IPS-15b (cell line): ENCODE measurements around the gene HSPBAP1.
"Not testable (repeated sequence)": the region's sequence is repeated elsewhere in the genome, so short reads cannot be mapped to it uniquely, and the experiment has no call there.

ENCODE experiments used
- H3K27me3 ChIP-seq: one replicate; pipeline ENCODE4 v1.6.1; 2013; ENCODE audit warnings: low read length; ENCODE audit not compliant: control insufficient read depth, insufficient read depth
- H3K36me3 ChIP-seq: one replicate; pipeline ENCODE4 v1.6.1; 2013; ENCODE audit warnings: low read length; ENCODE audit not compliant: control insufficient read depth, insufficient read depth
- H3K4me1 ChIP-seq: one replicate; pipeline ENCODE4 v1.6.1; 2013; ENCODE audit warnings: mild to moderate bottlenecking, low read length; ENCODE audit not compliant: control insufficient read depth, insufficient read depth
- H3K4me3 ChIP-seq: one replicate; pipeline ENCODE4 v1.5.1; 2013; ENCODE audit warnings: low read depth, low read length
- H3K9ac ChIP-seq: one replicate; pipeline ENCODE4 v1.6.1; 2013; ENCODE audit warnings: low read depth, mild to moderate bottlenecking, low read length
- H3K9me3 ChIP-seq: one replicate; pipeline ENCODE4 v1.6.1; 2013; ENCODE audit warnings: mild to moderate bottlenecking, low read length; ENCODE audit not compliant: control insufficient read depth, insufficient read depth

HSPBAP1 gene

GRCh38 chr3:122758877-122759560 lies 34.6 kb downstream of the HSPBAP1 start:
- Histone ChIP-seq H3K4me3 (no peak overlapping the region), H3K27me3 (no peaks in the 10 kb centered on the region), H3K9ac (no peak overlapping the region), H3K4me1 (peaks cover 8% of the 10 kb centered on the region), H3K9me3 (no peaks in the 10 kb centered on the region), H3K36me3 (no peaks in the 10 kb centered on the region)

DNA sequence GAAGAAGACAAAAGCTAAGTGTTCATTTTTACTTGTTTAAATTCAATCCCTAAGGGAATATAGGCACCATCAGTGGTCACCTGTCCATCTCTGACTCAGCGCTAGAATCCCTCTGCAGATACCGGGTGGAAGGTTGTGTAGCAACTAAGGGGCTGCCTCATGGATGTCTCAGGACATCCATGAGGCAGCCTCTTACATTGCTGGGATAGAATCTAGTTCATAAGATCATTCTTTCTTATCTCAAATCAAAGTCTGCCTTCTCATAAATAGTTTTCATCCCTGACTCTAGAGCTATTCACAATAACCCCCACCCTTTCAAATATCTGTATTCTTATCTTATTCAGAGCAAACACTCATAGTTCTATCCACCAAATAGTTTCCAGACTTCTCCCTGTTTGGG lies 38.1 kb downstream of the HSPBAP1 start:
- Histone ChIP-seq H3K9me3 (no peaks in the 10 kb centered on the region), H3K9ac (no peak overlapping the region), H3K27me3 (no peaks in the 10 kb centered on the region), H3K4me1 (peaks cover under 1% of the 10 kb centered on the region), H3K4me3 (no peak overlapping the region), H3K36me3 (no peaks in the 10 kb centered on the region)

GRCh38 chr3:122754929-122755328 lies 38.7 kb downstream of the HSPBAP1 start:
- Histone ChIP-seq H3K27me3 (no peaks in the 10 kb centered on the region), H3K4me1 (no peaks in the 10 kb centered on the region), H3K9ac (no peak overlapping the region), H3K36me3 (no peaks in the 10 kb centered on the region), H3K9me3 (no peaks in the 10 kb centered on the region), H3K4me3 (no peak overlapping the region)

- H3K9ac ChIP-seq = no peak overlapping the region
- no peak overlapping the region for H3K4me3 ChIP-seq
- no peaks in the 10 kb centered on the region for H3K4me1 ChIP-seq
- peaks cover 3% of the 10 kb centered on the region for H3K9me3 ChIP-seq
- no peaks in the 10 kb centered on the region for H3K36me3 ChIP-seq
- no peaks in the 10 kb centered on the region for H3K27me3 ChIP-seq
Observed at GRCh38 chr3:122748347-122748746, 45.3 kb downstream of the HSPBAP1 start.

- not testable (repeated sequence) for H3K9me3 ChIP-seq, H3K9ac ChIP-seq, H3K4me3 ChIP-seq, H3K27me3 ChIP-seq, H3K4me1 ChIP-seq, H3K36me3 ChIP-seq
Observed at GRCh38 chr3:122747295-122747694, 46.3 kb downstream of the HSPBAP1 start.

GRCh38 chr3:122745369-122746021 lies 48.1 kb downstream of the HSPBAP1 start:
- H3K9ac ChIP-seq = no peak overlapping the region
- no peaks in the 10 kb centered on the region for H3K4me1 ChIP-seq
- no peak overlapping the region for H3K4me3 ChIP-seq
- H3K36me3 ChIP-seq = no peaks in the 10 kb centered on the region
- peaks cover 3% of the 10 kb centered on the region for H3K9me3 ChIP-seq
- H3K27me3 ChIP-seq = no peaks in the 10 kb centered on the region

DNA sequence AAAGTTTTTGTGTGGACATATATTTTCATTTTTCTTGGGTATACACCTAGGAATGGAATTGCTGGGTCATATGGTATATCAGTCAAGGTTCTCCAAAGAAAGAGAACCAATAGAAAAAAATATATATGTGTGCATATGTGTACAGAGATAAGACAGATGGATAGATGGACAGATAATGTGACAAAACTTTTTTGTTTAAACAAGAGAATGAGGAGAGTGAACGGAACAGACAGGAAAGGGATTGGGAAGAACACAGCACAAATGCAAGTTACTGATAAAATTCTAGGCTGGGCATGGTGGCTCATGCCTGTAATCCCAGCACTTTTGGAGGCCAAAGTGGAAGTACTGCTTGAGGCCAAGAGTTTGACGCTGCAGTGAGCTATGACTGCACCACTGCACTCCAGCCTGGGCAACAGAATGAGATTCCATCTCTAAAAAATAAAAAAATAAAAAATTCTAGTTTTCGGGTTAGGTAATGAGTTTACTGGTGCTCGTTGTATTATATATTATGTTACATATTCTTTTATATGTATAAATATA lies 50.0 kb downstream of the HSPBAP1 start:
- H3K9me3 ChIP-seq = peaks cover 3% of the 10 kb centered on the region
- no peaks in the 10 kb centered on the region for H3K36me3 ChIP-seq
- peaks cover 3% of the 10 kb centered on the region for H3K4me1 ChIP-seq
- no peaks in the 10 kb centered on the region for H3K27me3 ChIP-seq
- H3K9ac ChIP-seq = no peak overlapping the region
- no peak overlapping the region for H3K4me3 ChIP-seq

GRCh38 chr3:122742234-122742633 lies 51.4 kb downstream of the HSPBAP1 start:
- Histone ChIP-seq H3K9ac (no peak overlapping the region), H3K4me3 (no peak overlapping the region), H3K36me3 (no peaks in the 10 kb centered on the region), H3K4me1 (peaks cover 3% of the 10 kb centered on the region), H3K27me3 (no peaks in the 10 kb centered on the region), H3K9me3 (peaks cover 3% of the 10 kb centered on the region)

GRCh38 chr3:122739172-122739571 lies 54.5 kb downstream of the HSPBAP1 start:
- Histone ChIP-seq H3K27me3 (no peaks in the 10 kb centered on the region), H3K9ac (no peak overlapping the region), H3K9me3 (no peaks in the 10 kb centered on the region), H3K4me1 (peaks cover 3% of the 10 kb centered on the region), H3K36me3 (no peaks in the 10 kb centered on the region), H3K4me3 (no peak overlapping the region)

GRCh38 chr3:122732682-122733525 lies 60.7 kb downstream of the HSPBAP1 start:
- H3K4me1 ChIP-seq, H3K4me3 ChIP-seq, H3K36me3 ChIP-seq, H3K27me3 ChIP-seq, H3K9me3 ChIP-seq, H3K9ac ChIP-seq: not testable (repeated sequence)

DNA sequence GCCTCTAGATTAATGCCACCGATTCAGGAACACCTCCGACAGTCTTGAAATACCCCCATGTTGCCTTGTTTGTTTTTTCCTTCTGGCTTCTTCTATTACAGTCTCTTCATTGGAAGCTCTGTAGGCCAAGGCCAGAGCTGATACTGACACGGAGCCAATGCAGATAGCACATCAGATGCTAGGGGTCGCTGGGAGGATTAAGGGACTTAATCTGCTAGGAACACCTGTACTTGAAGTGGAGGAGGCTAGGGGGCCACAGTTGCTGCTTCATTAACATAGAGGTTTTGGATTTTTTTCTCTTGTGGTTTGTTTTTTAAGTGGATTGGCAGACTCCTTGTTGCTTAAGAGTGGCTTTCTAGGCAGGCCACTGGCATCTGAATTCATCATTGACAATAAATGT lies 63.4 kb downstream of the HSPBAP1 start:
- Histone ChIP-seq H3K4me1 (no peaks in the 10 kb centered on the region), H3K9ac (no peak overlapping the region), H3K4me3 (no peak overlapping the region), H3K27me3 (no peaks in the 10 kb centered on the region), H3K9me3 (peaks cover 5% of the 10 kb centered on the region), H3K36me3 (no peaks in the 10 kb centered on the region)
